Bladder microvascular endothelial cell (primary cell): ENCODE measurements around the gene SAXO2. TPM values are rescaled to one million over a fixed set of nuclear protein-coding genes. Genes with fewer than 3 reads are reported as not detected.

Experiments used
- total RNA-seq: library from RNA; depleted of rRNA; stranded (reverse); fragments of >200 nt; gene quantifications from 2 replicates; pipeline ENCODE4 v1.2.3, GENCODE V29; 2014

Gene SAXO2, protein sequence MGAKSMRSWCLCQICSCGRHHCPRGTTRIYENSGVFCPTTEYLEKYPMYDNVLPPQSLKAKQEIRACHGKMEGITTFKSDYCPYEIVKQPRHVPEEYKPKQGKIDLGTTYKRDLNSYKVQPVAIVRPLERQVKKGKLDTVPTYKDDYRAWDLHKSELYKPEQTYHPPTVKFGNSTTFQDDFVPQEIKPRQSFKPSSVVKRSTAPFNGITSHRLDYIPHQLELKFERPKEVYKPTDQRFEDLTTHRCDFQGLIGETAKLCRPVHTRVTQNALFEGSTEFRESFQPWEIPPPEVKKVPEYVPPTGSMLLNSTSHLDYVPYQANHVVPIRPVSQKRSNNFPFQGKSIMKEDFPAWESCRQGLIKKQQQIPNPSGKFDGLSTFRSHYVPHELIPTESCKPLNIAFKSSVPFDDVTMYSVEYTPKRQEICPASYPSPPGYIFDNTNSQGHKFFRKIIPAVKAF
- total RNA-seq, result 0.06 and 0.65 TPM in 2 replicates

DNA sequence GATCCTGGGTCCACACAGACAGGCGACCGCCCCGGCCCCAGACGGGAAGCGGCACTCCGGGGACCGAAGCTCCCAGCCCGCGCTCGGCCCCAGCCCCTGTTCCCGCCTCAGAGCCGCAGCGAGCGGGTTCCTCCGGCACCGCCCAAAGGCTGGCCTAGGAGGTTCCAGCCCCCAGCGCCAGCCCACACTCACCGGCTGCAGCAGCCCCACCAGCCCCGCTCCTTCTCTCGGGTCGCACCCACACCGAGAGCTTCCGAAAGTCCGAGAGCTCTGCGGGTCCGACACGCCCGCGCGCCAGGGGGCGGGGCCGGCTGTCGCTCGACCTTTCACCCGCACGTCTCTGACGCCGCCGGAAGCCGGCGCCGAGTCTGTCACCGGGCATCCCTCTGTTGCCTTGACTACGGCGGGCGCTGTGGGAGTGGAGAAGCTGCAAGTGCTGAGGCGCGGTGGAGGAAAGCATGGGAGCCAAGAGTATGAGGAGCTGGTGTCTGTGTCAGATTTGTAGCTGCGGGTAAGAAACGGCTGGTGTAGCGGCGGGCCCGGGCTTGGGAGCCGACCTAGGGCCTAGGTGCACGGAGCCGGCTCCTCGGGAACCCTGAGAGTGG lies at the start of gene SAXO2, which contains the start of gene EFL1:
SAXO2 (plus strand) TSS at position 397 of the 605 bp plus-strand sequence; CDS start at position 459, 62 bp downstream.
EFL1 (minus strand) TSS at position 313 of the 605 bp plus-strand sequence. CDS start 956 bp downstream, outside the sequence.

Other genes with a start within 250 kb of the SAXO2 start
- gene MEX3B, start 216.8 kb upstream of the SAXO2 start, total RNA-seq, result 6.8 and 11.1 TPM in 2 replicates
- 17.3 and 33.0 TPM in 2 replicates for gene EFL1, start 84 bp upstream of the SAXO2 start, total RNA-seq
- gene GOLGA6L10, start 86.7 kb downstream of the SAXO2 start, total RNA-seq, result 0.65 and 1.3 TPM in 2 replicates
- gene GOLGA6L9, start 167.0 kb downstream of the SAXO2 start, total RNA-seq, result 0.65 and 2.4 TPM in 2 replicates